Endodermal cell (in vitro differentiated cells): Measurements from ENCODE around the gene PI4KA. TPM values are rescaled to one million over a fixed set of nuclear protein-coding genes. Genes with fewer than 3 reads are reported as not detected.

Source experiments
- DNase-seq: peaks from one replicate; pipeline ENCODE4 v3.0.0-alpha.2; 2017
- H3K27ac ChIP-seq: 2 replicates; pipeline ENCODE4 v1.5.1; 2013; ENCODE audit warnings: mild to moderate bottlenecking, low read depth, low read length, moderate library complexity
- H3K27me3 ChIP-seq: 2 replicates; pipeline ENCODE4 v1.6.1; 2013; ENCODE audit warnings: mild to moderate bottlenecking, low read length, moderate library complexity; ENCODE audit not compliant: insufficient read depth, control insufficient read depth, poor library complexity, severe bottlenecking
- H3K36me3 ChIP-seq: 2 replicates; pipeline ENCODE4 v1.7.0; 2013; ENCODE audit warnings: mild to moderate bottlenecking, low read length, moderate library complexity; ENCODE audit not compliant: control insufficient read depth, insufficient read depth
- H3K4me1 ChIP-seq: one replicate; pipeline ENCODE4 v1.7.0; 2013; ENCODE audit warnings: low read length; ENCODE audit not compliant: control insufficient read depth, insufficient read depth
- H3K4me3 ChIP-seq: 2 replicates; pipeline ENCODE4 v1.5.1; 2013; ENCODE audit warnings: mild to moderate bottlenecking, low read length, moderate library complexity
- H3K9ac ChIP-seq: 2 replicates; pipeline ENCODE4 v1.6.1; 2013; ENCODE audit warnings: mild to moderate bottlenecking, low read length, moderate library complexity; ENCODE audit not compliant: poor library complexity, severe bottlenecking; ENCODE audit errors: extremely low read depth
- H3K9me3 ChIP-seq: 2 replicates; pipeline ENCODE4 v1.6.1; 2013; ENCODE audit warnings: mild to moderate bottlenecking, low read length, moderate library complexity; ENCODE audit not compliant: control insufficient read depth
- H3K27ac Mint-ChIP-seq: 2 replicates; pipeline ENCODE4 v1.8.0; 2020; ENCODE audit warnings: mixed read lengths
- H3K27me3 Mint-ChIP-seq: 2 replicates; pipeline ENCODE4 v1.8.0; 2021; ENCODE audit warnings: mild to moderate bottlenecking, mixed read lengths; ENCODE audit not compliant: insufficient read depth
- H3K36me3 Mint-ChIP-seq: 2 replicates; pipeline ENCODE4 v1.8.0; 2020; ENCODE audit warnings: low read depth, mixed read lengths
- H3K4me1 Mint-ChIP-seq: 2 replicates; pipeline ENCODE4 v1.8.0; 2020; ENCODE audit warnings: mixed read lengths
- H3K4me3 Mint-ChIP-seq: 2 replicates; pipeline ENCODE4 v1.8.0; 2020; ENCODE audit warnings: mild to moderate bottlenecking, moderate library complexity, mixed read lengths
- H3K9me3 Mint-ChIP-seq: 2 replicates; pipeline ENCODE4 v1.8.0; 2020; ENCODE audit warnings: mild to moderate bottlenecking, mixed read lengths
- CTCF ChIP-seq: fragments of 200-600 bp; sonication (generic); conservative IDR thresholded peaks from 2 replicates; pipeline ENCODE4 v1.5.0; 2021; ENCODE audit warnings: antibody characterized with exemption, mild to moderate bottlenecking
- WGBS, 2 experiments: methylation state at CpG; one replicate each; pipeline versions ENCODE4 v1.1.5 to v1.1.7; 2013; ENCODE audit warnings: missing lambda C conversion rate in 2 of 2, mixed read lengths in 1 of 2; ENCODE audit not compliant: insufficient coverage in 1 of 2, insufficient read length in 1 of 2; 5-methylcytosine and 5-hydroxymethylcytosine counted together
- total RNA-seq, 2 donors: library from RNA; stranded (reverse); fragmentation: NEBNext Ultra II Directional in 1 of 2; extraction: Animal tissue kit (Norgen Biotek cat#: 25700) in 1 of 2; gene quantifications; 2 replicates in 1 of 2; 3 replicates in 1 of 2; pipeline ENCODE4 v1.2.1, GENCODE V29; 2021

Gene PI4KA
- total RNA-seq, 2 donors from 2014 or later: 49.0 to 62.0 TPM

- H3K27ac Mint-ChIP-seq: no peak overlapping the region
- Histone ChIP-seq H3K27me3 (no peaks in the 10 kb centered on the region), H3K9me3 (no peaks in the 10 kb centered on the region), H3K27ac (no peak overlapping the region), H3K36me3 (peaks cover 48% of the 10 kb centered on the region), H3K4me1 (no peaks in the 10 kb centered on the region), H3K4me3 (no peak overlapping the region), H3K9ac (no peak overlapping the region)
- DNase-seq: no peak
- H3K4me3 Mint-ChIP-seq: no peak overlapping the region
- no peak for TF ChIP-seq CTCF
- no peaks in the 10 kb centered on the region for H3K9me3 Mint-ChIP-seq
- 100% methylated on average over 1 to 2 of the region's 2 CpGs for WGBS, 2 experiments
- peaks cover 36% of the 10 kb centered on the region for H3K36me3 Mint-ChIP-seq
- no peaks in the 10 kb centered on the region for H3K27me3 Mint-ChIP-seq
- H3K4me1 Mint-ChIP-seq: no peaks in the 10 kb centered on the region
Observed at GRCh38 chr22:20761536-20761935, 97.1 kb downstream of the PI4KA start.

DNA sequence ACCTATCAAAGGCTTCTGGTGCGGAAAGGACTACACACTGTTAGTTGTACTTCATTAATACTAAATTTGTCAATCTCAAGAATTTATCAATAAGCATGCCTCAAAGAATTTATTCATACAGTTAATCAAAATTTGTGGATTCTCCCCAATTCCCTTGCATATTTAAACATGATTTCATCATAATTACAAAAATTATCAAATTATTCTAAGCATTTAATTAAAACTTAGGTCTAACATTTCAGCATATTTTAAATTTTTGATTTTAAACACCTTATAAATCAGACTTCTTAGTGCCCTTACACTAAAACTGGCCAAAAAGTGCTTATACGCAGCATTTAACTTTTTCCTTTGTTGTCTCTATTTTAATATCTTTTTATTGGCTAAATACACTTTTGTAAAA, 98.5 kb downstream of the PI4KA start:
- no peaks in the 10 kb centered on the region for H3K27me3 Mint-ChIP-seq
- DNase-seq: no peak
- 89 to 98% methylated on average over 1 to 2 of the region's 2 CpGs for WGBS, 2 experiments
- no peak for TF ChIP-seq CTCF
- H3K36me3 Mint-ChIP-seq: peaks cover 38% of the 10 kb centered on the region
- peaks cover 44% of the 10 kb centered on the region for H3K36me3 ChIP-seq
- no peak overlapping the region for H3K27ac Mint-ChIP-seq
- H3K27me3 ChIP-seq: no peaks in the 10 kb centered on the region
- H3K27ac ChIP-seq: no peak overlapping the region
- H3K4me3 ChIP-seq: no peak overlapping the region
- no peaks in the 10 kb centered on the region for H3K9me3 Mint-ChIP-seq
- no peak overlapping the region for H3K4me3 Mint-ChIP-seq
- no peak overlapping the region for H3K9ac ChIP-seq
- H3K4me1 Mint-ChIP-seq: peaks cover 3% of the 10 kb centered on the region
- H3K4me1 ChIP-seq: no peaks in the 10 kb centered on the region
- no peaks in the 10 kb centered on the region for H3K9me3 ChIP-seq

DNA sequence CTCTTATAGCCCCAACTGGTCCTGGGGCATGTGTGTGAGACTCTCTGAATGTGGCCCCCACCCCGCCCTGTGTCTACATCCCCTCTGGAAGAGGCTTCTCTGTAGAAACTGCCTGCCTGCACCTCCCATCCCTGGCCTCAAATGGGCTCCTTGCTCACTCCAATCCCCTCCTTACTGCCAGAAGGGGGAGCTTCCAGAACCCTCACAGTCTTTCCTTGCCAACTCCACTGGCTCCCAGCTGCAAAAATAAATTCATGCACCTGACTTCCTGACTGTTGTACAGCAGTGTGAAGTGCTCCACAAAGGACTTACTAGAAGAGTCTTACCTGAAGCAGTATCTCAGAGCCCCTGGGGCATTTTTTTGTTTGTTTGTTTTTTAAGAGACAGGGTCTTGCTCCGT, 99.9 kb downstream of the PI4KA start:
- Histone ChIP-seq H3K27ac (no peak overlapping the region), H3K4me3 (no peak overlapping the region), H3K9me3 (no peaks in the 10 kb centered on the region), H3K36me3 (peaks cover 30% of the 10 kb centered on the region), H3K27me3 (no peaks in the 10 kb centered on the region), H3K4me1 (no peaks in the 10 kb centered on the region), H3K9ac (no peak overlapping the region)
- H3K36me3 Mint-ChIP-seq: peaks cover 24% of the 10 kb centered on the region
- H3K27ac Mint-ChIP-seq: no peak overlapping the region
- peak; percentile 68 for TF ChIP-seq CTCF
- no peak overlapping the region for H3K4me3 Mint-ChIP-seq
- 90 to 100% methylated on average over 2 of the region's 2 CpGs for WGBS, 2 experiments
- DNase-seq: peak; percentile 53
- H3K4me1 Mint-ChIP-seq: peaks cover 3% of the 10 kb centered on the region
- no peaks in the 10 kb centered on the region for H3K9me3 Mint-ChIP-seq
- H3K27me3 Mint-ChIP-seq: no peaks in the 10 kb centered on the region
